ENCODE results near the gene CD6. TPM values are rescaled to one million over a fixed set of nuclear protein-coding genes. Genes with fewer than 3 reads are reported as not detected.

Gene CD6
- total RNA-seq, 1 experiment from 2014 or later: 0.23 TPM

GRCh38 chr11:61022311-61023085 is 51.0 kb downstream of the CD6 start:
- no peaks in the 10 kb centered on the region for H3K36me3 ChIP-seq (ENCODE audit: control insufficient read depth, insufficient read depth, low read length)
- no peak overlapping the region for H3K27ac Mint-ChIP-seq (ENCODE audit: unreplicated experiment)
- no peak for TF ChIP-seq CTCF (IDR thresholded peaks at IDR 0.05; ENCODE audit: insufficient read depth in 1 of 2, low read depth in 1 of 2, low read length in 1 of 2, severe bottlenecking in 1 of 2, unreplicated experiment in 1 of 2)
- H3K27me3 Mint-ChIP-seq (ENCODE audit: insufficient read depth, unreplicated experiment): peaks cover 11% of the 10 kb centered on the region
- no peaks in the 10 kb centered on the region for H3K4me1 ChIP-seq
- ChIA-PET CTCF (no interaction called here), POLR2A (no interaction called here)
- H3K36me3 Mint-ChIP-seq (ENCODE audit: insufficient read depth, unreplicated experiment): no peaks in the 10 kb centered on the region
- no peak overlapping the region for H3K4me3 Mint-ChIP-seq (ENCODE audit: unreplicated experiment)
- no TSS peak for BruUV-seq (replicated peaks)
- H3K9me3 ChIP-seq: no peaks in the 10 kb centered on the region
- H3K9me3 Mint-ChIP-seq (ENCODE audit: unreplicated experiment): peaks cover 6% of the 10 kb centered on the region
- DNase-seq: no peak
- no peaks in the 10 kb centered on the region for H3K4me1 Mint-ChIP-seq (ENCODE audit: low read depth, unreplicated experiment)
- no peak overlapping the region for H3K4me3 ChIP-seq (ENCODE audit: low read depth, low read length)
- H3K27me3 ChIP-seq (replicated peaks; ENCODE audit: control insufficient read depth, insufficient read depth, low read length): no peaks in the 10 kb centered on the region
- intact Hi-C loops (cut with micrococcal nuclease; ENCODE audit: unreplicated experiment): no loop called here

GRCh38 chr11:61023086-61023965 is 51.8 kb downstream of the CD6 start:
- no peak overlapping the region for H3K27ac Mint-ChIP-seq (ENCODE audit: unreplicated experiment)
- Histone ChIP-seq H3K27me3 (replicated peaks; ENCODE audit: control insufficient read depth, insufficient read depth, low read length) (no peaks in the 10 kb centered on the region), H3K36me3 (ENCODE audit: control insufficient read depth, insufficient read depth, low read length) (no peaks in the 10 kb centered on the region), H3K4me3 (ENCODE audit: low read depth, low read length) (no peak overlapping the region), H3K9me3 (no peaks in the 10 kb centered on the region), H3K4me1 (no peaks in the 10 kb centered on the region)
- peaks cover 16% of the 10 kb centered on the region for H3K27me3 Mint-ChIP-seq (ENCODE audit: insufficient read depth, unreplicated experiment)
- no peak for DNase-seq
- H3K4me1 Mint-ChIP-seq (ENCODE audit: low read depth, unreplicated experiment): no peaks in the 10 kb centered on the region
- peaks cover 6% of the 10 kb centered on the region for H3K9me3 Mint-ChIP-seq (ENCODE audit: unreplicated experiment)
- no peaks in the 10 kb centered on the region for H3K36me3 Mint-ChIP-seq (ENCODE audit: insufficient read depth, unreplicated experiment)
- CTCF ChIA-PET: no interaction called here
- intact Hi-C loops (cut with micrococcal nuclease; ENCODE audit: unreplicated experiment): no loop called here
- no peak overlapping the region for H3K4me3 Mint-ChIP-seq (ENCODE audit: unreplicated experiment)
- no TSS peak for BruUV-seq (replicated peaks)
- TF ChIP-seq CTCF (IDR thresholded peaks at IDR 0.05; ENCODE audit: insufficient read depth in 1 of 2, low read depth in 1 of 2, low read length in 1 of 2, severe bottlenecking in 1 of 2, unreplicated experiment in 1 of 2): no peak
- POLR2A ChIA-PET: interaction anchor here (0.6 kb wide), 1 partner anchor 867 kb away, joined by 3 read pairs; no protein-coding TSS in a partner anchor

GRCh38 chr11:61023966-61024295 is 52.5 kb downstream of the CD6 start:
- H3K36me3 Mint-ChIP-seq (ENCODE audit: insufficient read depth, unreplicated experiment): no peaks in the 10 kb centered on the region
- intact Hi-C loops (cut with micrococcal nuclease; ENCODE audit: unreplicated experiment): no loop called here
- H3K4me3 Mint-ChIP-seq (ENCODE audit: unreplicated experiment): no peak overlapping the region
- no peaks in the 10 kb centered on the region for H3K4me1 Mint-ChIP-seq (ENCODE audit: low read depth, unreplicated experiment)
- CTCF ChIA-PET: no interaction called here
- POLR2A ChIA-PET: interaction anchor here (0.6 kb wide), 1 partner anchor 867 kb away, joined by 3 read pairs; no protein-coding TSS in a partner anchor
- H3K4me3 ChIP-seq (ENCODE audit: low read depth, low read length): no peak overlapping the region
- no peaks in the 10 kb centered on the region for H3K36me3 ChIP-seq (ENCODE audit: control insufficient read depth, insufficient read depth, low read length)
- DNase-seq: no peak
- no peaks in the 10 kb centered on the region for H3K27me3 ChIP-seq (replicated peaks; ENCODE audit: control insufficient read depth, insufficient read depth, low read length)
- peaks cover 6% of the 10 kb centered on the region for H3K9me3 Mint-ChIP-seq (ENCODE audit: unreplicated experiment)
- BruUV-seq (replicated peaks): no TSS peak
- no peaks in the 10 kb centered on the region for H3K4me1 ChIP-seq
- no peak for TF ChIP-seq CTCF (IDR thresholded peaks at IDR 0.05; ENCODE audit: insufficient read depth in 1 of 2, low read depth in 1 of 2, low read length in 1 of 2, severe bottlenecking in 1 of 2, unreplicated experiment in 1 of 2)
- no peak overlapping the region for H3K27ac Mint-ChIP-seq (ENCODE audit: unreplicated experiment)
- H3K27me3 Mint-ChIP-seq (ENCODE audit: insufficient read depth, unreplicated experiment): peaks cover 18% of the 10 kb centered on the region
- H3K9me3 ChIP-seq: no peaks in the 10 kb centered on the region
